Measurements from ENCODE around the gene NHSL2. TPM values are rescaled to one million over a fixed set of nuclear protein-coding genes. Genes with fewer than 3 reads are reported as not detected.
"Not testable (repeated sequence)": the region's sequence is repeated elsewhere in the genome, so short reads cannot be mapped to it uniquely, and the experiment has no call there.

The NHSL2 gene
- total RNA-seq, 2 experiments from 2014 or later = 0.97 TPM

GRCh38 chrX:71955530-71956120 is 45.0 kb downstream of the NHSL2 start:
- ChIA-PET CTCF (no interaction called here), POLR2A (interaction anchor here (0.6 kb wide), 1 partner anchor 29 kb away, joined by 4 read pairs; no protein-coding TSS in a partner anchor)
- no peak for DNase-seq
- H3K27ac Mint-ChIP-seq = no peak overlapping the region
- H3K36me3 Mint-ChIP-seq = no peaks in the 10 kb centered on the region
- no peaks in the 10 kb centered on the region for H3K27me3 Mint-ChIP-seq
- no peaks in the 10 kb centered on the region for H3K9me3 Mint-ChIP-seq
- no peak overlapping the region for H3K4me3 Mint-ChIP-seq
- intact Hi-C loops (cut with micrococcal nuclease) = no loop called here
- H3K4me1 Mint-ChIP-seq (ENCODE audit: low read depth) = no peaks in the 10 kb centered on the region

GRCh38 chrX:71958281-71958675 is 47.6 kb downstream of the NHSL2 start:
- Mint-ChIP-seq H3K27ac (no peak overlapping the region), H3K36me3 (no peaks in the 10 kb centered on the region), H3K9me3 (no peaks in the 10 kb centered on the region), H3K4me1 (ENCODE audit: low read depth) (no peaks in the 10 kb centered on the region), H3K4me3 (no peak overlapping the region), H3K27me3 (no peaks in the 10 kb centered on the region)
- intact Hi-C loops (cut with micrococcal nuclease) = no loop called here
- DNase-seq = no peak
- CTCF ChIA-PET = no interaction called here
- POLR2A ChIA-PET = no interaction called here

- H3K27ac Mint-ChIP-seq; H3K9me3 Mint-ChIP-seq; POLR2A ChIA-PET; DNase-seq; H3K36me3 Mint-ChIP-seq; H3K27me3 Mint-ChIP-seq; intact Hi-C loops (cut with micrococcal nuclease); H3K4me3 Mint-ChIP-seq; CTCF ChIA-PET; H3K4me1 Mint-ChIP-seq (ENCODE audit: low read depth): not testable (repeated sequence)
Measured at GRCh38 chrX:71964184-71964583, 53.5 kb downstream of the NHSL2 start.

- DNase-seq = no peak
- Mint-ChIP-seq H3K27me3 (no peaks in the 10 kb centered on the region), H3K9me3 (no peaks in the 10 kb centered on the region), H3K27ac (no peak overlapping the region), H3K4me1 (ENCODE audit: low read depth) (no peaks in the 10 kb centered on the region), H3K4me3 (no peak overlapping the region), H3K36me3 (no peaks in the 10 kb centered on the region)
- CTCF ChIA-PET = no interaction called here
- POLR2A ChIA-PET = no interaction called here
- intact Hi-C loops (cut with micrococcal nuclease) = no loop called here
Measured at GRCh38 chrX:71974916-71975315, 64.3 kb downstream of the NHSL2 start.

GRCh38 chrX:71976753-71977152 is 66.1 kb downstream of the NHSL2 start:
- no peak for DNase-seq
- peaks cover 2% of the 10 kb centered on the region for H3K27me3 Mint-ChIP-seq
- no peak overlapping the region for H3K4me3 Mint-ChIP-seq
- ChIA-PET CTCF (no interaction called here), POLR2A (no interaction called here)
- no peaks in the 10 kb centered on the region for H3K9me3 Mint-ChIP-seq
- intact Hi-C loops (cut with micrococcal nuclease) = no loop called here
- H3K36me3 Mint-ChIP-seq = no peaks in the 10 kb centered on the region
- H3K27ac Mint-ChIP-seq = no peak overlapping the region
- H3K4me1 Mint-ChIP-seq (ENCODE audit: low read depth) = no peaks in the 10 kb centered on the region

- Mint-ChIP-seq H3K27me3 (peaks cover 5% of the 10 kb centered on the region), H3K36me3 (no peaks in the 10 kb centered on the region), H3K4me1 (ENCODE audit: low read depth) (no peaks in the 10 kb centered on the region), H3K4me3 (no peak overlapping the region), H3K27ac (no peak overlapping the region), H3K9me3 (no peaks in the 10 kb centered on the region)
- intact Hi-C loops (cut with micrococcal nuclease) = no loop called here
- no peak for DNase-seq
- POLR2A ChIA-PET = no interaction called here
- CTCF ChIA-PET = no interaction called here
Measured at GRCh38 chrX:71978164-71978563, 67.5 kb downstream of the NHSL2 start.

- intact Hi-C loops (cut with micrococcal nuclease) = no loop called here
- ChIA-PET POLR2A (no interaction called here), CTCF (no interaction called here)
- no peaks in the 10 kb centered on the region for H3K27me3 Mint-ChIP-seq
- DNase-seq = no peak
- H3K9me3 Mint-ChIP-seq = no peaks in the 10 kb centered on the region
- H3K27ac Mint-ChIP-seq = no peak overlapping the region
- peaks cover 10% of the 10 kb centered on the region for H3K4me1 Mint-ChIP-seq (ENCODE audit: low read depth)
- H3K36me3 Mint-ChIP-seq = no peaks in the 10 kb centered on the region
- no peak overlapping the region for H3K4me3 Mint-ChIP-seq
Measured at GRCh38 chrX:71989768-71990426, 79.3 kb downstream of the NHSL2 start.

- no peaks in the 10 kb centered on the region for H3K9me3 Mint-ChIP-seq
- intact Hi-C loops (cut with micrococcal nuclease) = no loop called here
- H3K4me1 Mint-ChIP-seq (ENCODE audit: low read depth) = peaks cover 10% of the 10 kb centered on the region
- H3K36me3 Mint-ChIP-seq = no peaks in the 10 kb centered on the region
- POLR2A ChIA-PET = no interaction called here
- no peak for DNase-seq
- no peak overlapping the region for H3K4me3 Mint-ChIP-seq
- no peak overlapping the region for H3K27ac Mint-ChIP-seq
- CTCF ChIA-PET = no interaction called here
- H3K27me3 Mint-ChIP-seq = no peaks in the 10 kb centered on the region
Measured at GRCh38 chrX:71990518-71990917, 79.9 kb downstream of the NHSL2 start.

GRCh38 chrX:71991164-71991563 is 80.5 kb downstream of the NHSL2 start:
- H3K36me3 Mint-ChIP-seq = no peaks in the 10 kb centered on the region
- intact Hi-C loops (cut with micrococcal nuclease) = no loop called here
- CTCF ChIA-PET = no interaction called here

GRCh38 chrX:71992711-71993110 is 82.1 kb downstream of the NHSL2 start:
- DNase-seq = peak; percentile 48
- no peak overlapping the region for H3K27ac Mint-ChIP-seq
- CTCF ChIA-PET = no interaction called here

More at GRCh38 chrX:71991164-71991563, 80.5 kb downstream of the NHSL2 start:
- POLR2A ChIA-PET = no interaction called here
- Mint-ChIP-seq H3K27me3 (no peaks in the 10 kb centered on the region), H3K9me3 (no peaks in the 10 kb centered on the region), H3K4me1 (ENCODE audit: low read depth) (peaks cover 10% of the 10 kb centered on the region), H3K27ac (no peak overlapping the region), H3K4me3 (no peak overlapping the region)
- no peak for DNase-seq

GRCh38 chrX:71993371-71993770 is 82.7 kb downstream of the NHSL2 start:
- Mint-ChIP-seq H3K9me3 (no peaks in the 10 kb centered on the region), H3K27ac (no peak overlapping the region), H3K4me3 (no peak overlapping the region), H3K27me3 (no peaks in the 10 kb centered on the region), H3K36me3 (no peaks in the 10 kb centered on the region), H3K4me1 (ENCODE audit: low read depth) (peaks cover 10% of the 10 kb centered on the region)
- CTCF ChIA-PET = no interaction called here
- POLR2A ChIA-PET = no interaction called here
- intact Hi-C loops (cut with micrococcal nuclease) = no loop called here
- no peak for DNase-seq

More at GRCh38 chrX:71992711-71993110, 82.1 kb downstream of the NHSL2 start:
- H3K9me3 Mint-ChIP-seq = no peaks in the 10 kb centered on the region
- H3K4me1 Mint-ChIP-seq (ENCODE audit: low read depth) = peaks cover 10% of the 10 kb centered on the region
- intact Hi-C loops (cut with micrococcal nuclease) = no loop called here
- H3K36me3 Mint-ChIP-seq = no peaks in the 10 kb centered on the region
- H3K4me3 Mint-ChIP-seq = no peak overlapping the region
- H3K27me3 Mint-ChIP-seq = no peaks in the 10 kb centered on the region
- POLR2A ChIA-PET = no interaction called here

GRCh38 chrX:71994601-71995000 is 84.0 kb downstream of the NHSL2 start:
- no peaks in the 10 kb centered on the region for H3K9me3 Mint-ChIP-seq
- H3K36me3 Mint-ChIP-seq = no peaks in the 10 kb centered on the region
- POLR2A ChIA-PET = no interaction called here
- H3K27me3 Mint-ChIP-seq = no peaks in the 10 kb centered on the region
- CTCF ChIA-PET = no interaction called here
- H3K4me3 Mint-ChIP-seq = no peak overlapping the region
- intact Hi-C loops (cut with micrococcal nuclease) = no loop called here
- peaks cover 10% of the 10 kb centered on the region for H3K4me1 Mint-ChIP-seq (ENCODE audit: low read depth)
- DNase-seq = no peak
- H3K27ac Mint-ChIP-seq = no peak overlapping the region

- Mint-ChIP-seq H3K36me3 (no peaks in the 10 kb centered on the region), H3K27ac (no peak overlapping the region), H3K27me3 (no peaks in the 10 kb centered on the region), H3K4me1 (ENCODE audit: low read depth) (peaks cover 10% of the 10 kb centered on the region), H3K9me3 (no peaks in the 10 kb centered on the region), H3K4me3 (no peak overlapping the region)
- CTCF ChIA-PET = no interaction called here
- POLR2A ChIA-PET = no interaction called here
- intact Hi-C loops (cut with micrococcal nuclease) = no loop called here
- DNase-seq = no peak
Measured at GRCh38 chrX:71995122-71995521, 84.5 kb downstream of the NHSL2 start.
